GM18520 (cell line): ENCODE data around the gene RTKN2.
"Not testable (repeated sequence)": the region's sequence is repeated elsewhere in the genome, so short reads cannot be mapped to it uniquely, and the experiment has no call there.

Source experiments
- ATAC-seq: cut with Tn5 transposase; IDR thresholded peaks from one replicate; pipeline ENCODE4 v1.9.1; 2021; ENCODE audit not compliant: unreplicated experiment

RTKN2 gene, protein sequence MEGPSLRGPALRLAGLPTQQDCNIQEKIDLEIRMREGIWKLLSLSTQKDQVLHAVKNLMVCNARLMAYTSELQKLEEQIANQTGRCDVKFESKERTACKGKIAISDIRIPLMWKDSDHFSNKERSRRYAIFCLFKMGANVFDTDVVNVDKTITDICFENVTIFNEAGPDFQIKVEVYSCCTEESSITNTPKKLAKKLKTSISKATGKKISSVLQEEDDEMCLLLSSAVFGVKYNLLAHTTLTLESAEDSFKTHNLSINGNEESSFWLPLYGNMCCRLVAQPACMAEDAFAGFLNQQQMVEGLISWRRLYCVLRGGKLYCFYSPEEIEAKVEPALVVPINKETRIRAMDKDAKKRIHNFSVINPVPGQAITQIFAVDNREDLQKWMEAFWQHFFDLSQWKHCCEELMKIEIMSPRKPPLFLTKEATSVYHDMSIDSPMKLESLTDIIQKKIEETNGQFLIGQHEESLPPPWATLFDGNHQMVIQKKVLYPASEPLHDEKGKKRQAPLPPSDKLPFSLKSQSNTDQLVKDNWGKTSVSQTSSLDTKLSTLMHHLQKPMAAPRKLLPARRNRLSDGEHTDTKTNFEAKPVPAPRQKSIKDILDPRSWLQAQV

DNA sequence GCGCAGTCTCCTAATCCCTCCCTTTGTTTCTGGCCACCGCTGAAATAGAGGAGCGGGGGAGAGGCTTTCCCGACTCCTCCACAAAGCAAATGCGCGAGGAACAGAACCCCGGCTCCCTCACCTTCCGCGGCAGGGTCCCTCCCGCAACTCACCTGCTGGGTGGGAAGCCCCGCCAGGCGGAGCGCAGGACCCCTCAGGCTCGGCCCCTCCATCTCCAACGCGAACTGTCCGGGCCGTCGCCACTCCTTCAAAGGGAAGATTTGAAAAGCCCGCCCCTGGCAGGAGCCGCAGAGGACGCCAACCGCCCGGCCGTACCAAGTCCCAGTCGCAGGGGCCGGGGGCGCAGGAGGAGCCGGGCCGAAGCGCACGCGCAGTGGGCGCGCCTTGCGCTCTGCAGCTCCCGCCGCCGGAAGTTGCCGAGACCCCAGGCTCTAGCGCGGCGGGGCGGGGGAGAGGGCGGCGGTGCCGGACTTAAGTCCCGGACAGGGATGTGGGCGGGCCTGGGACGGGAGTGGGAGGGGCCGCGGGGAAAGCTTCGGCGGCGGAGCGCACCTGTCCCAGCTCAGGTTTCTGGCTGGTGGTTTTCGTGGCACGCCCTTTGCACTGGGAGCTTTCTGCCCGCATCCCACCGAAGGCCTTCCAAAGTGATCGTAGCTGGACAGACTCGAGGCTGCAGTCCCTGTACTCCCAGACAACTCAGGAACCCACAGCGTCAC is at the start of gene RTKN2:
Gene RTKN2, minus strand, starts transcription at position 446 of the 716 bp plus-strand sequence. Its CDS starts 234 bp downstream, at position 212.
- ATAC-seq, result peak; percentile 38

DNA sequence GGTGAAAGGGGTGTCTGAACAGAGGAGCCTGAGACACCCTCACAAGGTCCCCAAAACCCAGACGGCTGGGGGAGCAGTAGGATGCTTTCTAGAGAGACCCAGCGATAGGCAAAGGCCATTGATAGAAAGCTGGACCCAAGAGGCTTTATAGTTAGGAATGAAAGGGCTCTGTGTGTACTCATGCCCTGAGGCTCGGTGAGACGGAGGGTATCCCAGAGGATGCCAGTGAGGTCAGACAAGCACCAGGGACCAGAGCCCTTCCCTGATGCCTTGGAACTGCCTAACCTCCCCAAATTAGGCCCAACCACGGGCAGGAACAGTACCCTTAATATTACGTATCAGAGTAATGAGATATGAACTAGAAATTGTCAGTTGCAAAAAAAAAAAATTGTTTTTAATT is 48.6 kb upstream of the RTKN2 start:
- no peak for ATAC-seq

DNA sequence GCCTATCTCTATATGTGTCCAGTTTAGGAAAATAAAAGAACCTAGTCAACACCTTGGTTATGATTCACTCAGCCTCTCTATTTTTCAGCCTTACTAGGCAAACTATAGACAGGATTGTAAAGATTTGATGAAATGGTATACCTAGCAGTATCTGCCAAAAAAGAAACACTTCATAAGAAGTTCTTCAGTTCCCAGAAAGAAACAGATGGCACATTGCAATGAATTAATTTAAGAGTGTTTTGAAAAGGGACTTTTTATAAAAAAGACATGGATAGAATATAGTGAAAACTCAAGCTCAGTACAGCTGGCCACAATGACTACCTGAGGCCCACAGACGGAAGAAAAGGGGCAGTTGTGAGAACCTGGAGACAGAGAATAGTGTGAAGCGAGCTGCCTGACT is 40.6 kb upstream of the RTKN2 start:
- no peak for ATAC-seq

DNA sequence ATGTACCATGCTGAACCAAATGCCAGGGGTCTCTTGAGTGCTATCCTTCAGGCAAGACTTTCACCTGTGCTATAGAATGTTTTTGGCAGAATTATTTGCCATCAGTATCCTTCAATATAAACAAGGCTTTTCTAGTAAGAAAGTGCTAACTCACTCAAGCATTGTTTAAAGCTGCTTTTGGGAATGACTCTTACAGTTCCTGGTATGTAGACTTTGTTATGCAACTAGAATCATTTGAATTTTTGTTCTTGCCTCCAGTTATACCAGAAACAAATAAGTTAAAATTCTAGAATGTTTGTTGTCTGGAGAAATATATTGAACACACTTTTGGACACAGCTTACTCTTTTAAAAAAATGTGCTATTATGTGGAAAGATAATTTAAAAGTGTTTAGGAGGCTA is 39.5 kb upstream of the RTKN2 start:
- ATAC-seq, result no peak

DNA sequence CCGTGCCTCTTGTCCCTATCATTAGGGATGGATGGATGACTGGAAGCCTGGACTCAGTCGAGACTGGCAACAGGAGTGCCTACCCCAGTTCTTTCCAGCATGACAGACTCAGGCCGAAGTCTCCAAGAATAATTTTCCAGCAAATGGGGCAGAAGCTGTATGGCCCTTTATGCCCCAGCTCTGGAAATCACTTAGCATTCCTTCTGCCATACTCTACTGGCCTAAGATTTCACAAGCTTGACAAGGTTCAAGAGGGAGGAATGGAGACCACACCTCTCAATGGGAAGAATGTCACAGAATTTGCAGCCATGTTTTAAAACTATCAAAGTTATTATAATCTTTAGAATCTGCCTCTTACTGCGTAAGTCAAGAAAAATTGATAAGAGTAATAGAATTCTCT is 39.0 kb upstream of the RTKN2 start:
- no peak for ATAC-seq

DNA sequence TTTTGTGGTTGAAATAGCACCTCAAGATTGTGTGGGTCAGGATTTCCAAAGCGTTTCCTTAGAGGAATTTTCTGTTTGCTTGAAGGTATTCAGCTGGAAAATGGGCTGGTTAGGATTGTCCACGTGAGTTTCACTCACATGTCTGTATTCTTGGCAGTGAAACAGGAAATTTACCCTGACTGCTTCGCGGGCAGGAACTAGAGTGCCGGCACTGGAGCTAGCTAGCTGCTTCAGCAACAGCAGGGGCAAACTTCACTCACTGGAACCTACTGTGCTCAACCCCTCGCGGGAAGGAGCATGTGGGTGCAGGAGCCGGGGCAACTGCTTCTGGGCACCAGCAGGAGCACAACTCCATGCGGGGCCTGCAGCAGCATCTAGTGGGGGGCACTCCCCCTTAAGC is 38.0 kb upstream of the RTKN2 start:
- no peak for ATAC-seq

DNA sequence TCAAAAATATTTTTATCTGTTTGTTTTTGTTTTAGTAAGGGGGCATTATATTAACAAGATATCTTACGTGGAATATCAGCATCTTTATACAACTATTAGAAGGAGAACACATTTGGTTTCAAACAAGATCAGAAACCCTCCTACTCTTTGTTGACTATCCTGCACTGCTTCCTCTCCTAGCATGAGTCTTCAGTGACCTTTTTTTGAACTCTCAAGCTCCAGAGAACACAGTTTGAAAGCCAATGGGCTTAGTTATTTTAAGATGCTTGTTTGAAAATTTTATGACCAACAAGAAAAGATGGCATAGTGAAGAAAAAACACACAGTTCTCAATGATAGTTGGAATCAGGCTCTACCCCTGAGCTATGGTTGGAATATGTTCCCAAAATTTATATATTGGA is 37.2 kb upstream of the RTKN2 start:
- no peak for ATAC-seq

DNA sequence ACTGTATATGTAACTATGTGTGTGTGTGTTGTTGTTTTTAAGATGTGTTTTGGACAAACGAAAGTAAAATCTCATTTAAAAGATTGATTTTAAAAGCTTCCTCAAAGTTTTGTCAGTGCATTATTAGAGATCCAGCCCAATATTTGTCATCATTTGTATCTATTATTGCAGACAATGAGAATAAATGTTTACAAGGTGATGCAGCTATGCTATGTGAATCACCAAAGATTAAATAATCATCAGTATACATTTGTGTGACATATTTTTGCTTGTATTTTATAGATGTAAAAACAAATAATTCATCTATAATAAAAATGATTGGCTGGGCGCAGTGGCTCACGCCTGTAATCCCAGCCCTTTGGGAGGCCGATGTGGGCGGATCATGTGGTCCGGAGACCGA is 35.3 kb upstream of the RTKN2 start:
- ATAC-seq, result no peak

DNA sequence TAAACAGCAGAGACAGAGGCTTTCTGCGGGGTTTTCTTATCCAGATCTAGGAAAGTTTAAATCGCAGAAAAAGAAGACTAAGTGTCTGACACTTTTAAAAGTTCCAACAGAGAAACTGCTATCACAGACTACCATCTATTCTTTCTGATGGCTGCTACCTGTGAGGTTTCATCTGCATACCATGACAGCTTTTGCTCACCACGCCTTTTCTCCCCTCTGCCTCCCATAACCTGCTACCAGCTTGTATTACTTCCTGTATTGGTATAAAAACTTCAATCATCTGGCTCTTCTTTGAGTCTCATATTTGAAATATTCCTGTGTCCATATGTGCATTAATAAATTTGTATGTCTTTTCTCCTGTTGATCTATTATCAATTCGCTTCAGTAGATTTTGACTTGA is 34.1 kb upstream of the RTKN2 start:
- no peak for ATAC-seq

DNA sequence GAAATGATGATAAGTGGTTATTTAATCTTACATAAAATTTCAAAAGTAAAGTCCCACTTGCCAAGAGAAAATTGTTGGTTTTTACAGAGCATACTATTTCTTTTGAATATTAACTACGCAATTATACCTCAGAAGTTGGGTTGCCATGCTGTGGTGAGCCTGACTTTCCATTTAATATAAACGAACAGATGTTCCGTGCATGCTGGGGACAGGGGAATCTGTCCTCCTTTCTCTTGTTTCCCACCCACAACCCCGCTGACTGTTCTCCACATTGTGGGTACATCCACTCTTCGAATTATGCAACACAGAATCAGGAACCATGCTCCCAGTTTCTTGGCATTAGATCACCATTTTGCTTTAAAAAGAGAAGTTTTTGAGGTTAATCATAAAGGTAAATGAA is 29.2 kb upstream of the RTKN2 start:
- ATAC-seq, result no peak

DNA sequence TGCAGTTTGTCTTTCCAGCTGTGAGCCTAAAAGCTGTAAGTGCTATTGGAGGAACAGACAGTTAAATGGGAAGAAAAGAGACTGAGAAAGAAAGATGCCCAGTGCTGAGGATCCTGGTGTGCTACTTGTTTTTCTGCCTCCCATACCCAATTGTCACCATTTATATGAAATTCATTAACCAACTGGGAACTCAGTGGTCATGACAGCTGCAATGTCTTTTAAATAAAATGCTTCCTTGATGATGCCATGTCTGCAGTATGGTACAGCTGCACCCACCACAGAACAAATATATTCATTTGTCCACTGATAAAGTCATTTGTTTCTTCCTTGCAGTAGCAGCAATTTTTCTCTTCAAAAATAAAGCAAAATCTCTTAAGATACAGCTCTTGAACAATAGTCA is 15.6 kb upstream of the RTKN2 start:
- no peak for ATAC-seq

DNA sequence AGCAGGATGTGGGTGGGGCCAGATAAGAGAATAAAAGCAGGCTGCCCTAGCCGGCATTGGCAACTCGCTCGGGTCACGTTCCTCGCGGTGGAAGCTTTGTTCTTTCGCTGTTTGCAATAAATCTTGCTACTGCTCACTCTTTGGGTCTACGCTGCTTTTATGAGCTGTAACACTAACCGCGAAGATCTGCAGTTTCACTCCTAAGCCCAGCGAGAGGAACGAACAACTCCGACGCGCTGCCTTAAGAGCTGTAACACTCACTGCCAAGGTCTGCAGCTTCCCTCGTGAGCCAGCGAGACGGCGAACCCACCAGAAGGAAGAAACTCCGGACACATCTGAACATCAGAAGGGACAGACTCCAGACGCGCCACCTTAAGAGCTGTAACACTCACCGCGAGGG is 12.7 kb upstream of the RTKN2 start:
- not testable (repeated sequence) for ATAC-seq

DNA sequence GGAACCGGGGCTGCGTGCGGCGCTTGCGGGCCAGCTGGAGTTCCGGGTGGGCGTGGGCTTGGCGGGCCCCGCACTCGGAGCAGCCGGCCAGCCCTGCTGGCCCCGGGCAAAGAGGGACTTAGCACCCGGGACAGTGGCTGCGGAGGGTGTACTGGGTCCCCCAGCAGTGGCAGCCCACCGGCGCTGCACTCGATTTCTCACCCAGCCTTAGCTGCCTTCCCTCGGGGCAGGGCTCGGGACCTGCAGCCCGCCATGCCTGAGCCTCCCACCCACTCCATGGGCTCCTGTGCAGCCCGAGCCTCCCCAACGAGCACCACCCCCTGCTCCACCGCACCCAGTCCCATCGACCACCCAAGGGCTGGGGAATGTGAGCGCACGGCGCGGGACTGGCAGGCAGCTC is 11.7 kb upstream of the RTKN2 start:
- not testable (repeated sequence) for ATAC-seq

DNA sequence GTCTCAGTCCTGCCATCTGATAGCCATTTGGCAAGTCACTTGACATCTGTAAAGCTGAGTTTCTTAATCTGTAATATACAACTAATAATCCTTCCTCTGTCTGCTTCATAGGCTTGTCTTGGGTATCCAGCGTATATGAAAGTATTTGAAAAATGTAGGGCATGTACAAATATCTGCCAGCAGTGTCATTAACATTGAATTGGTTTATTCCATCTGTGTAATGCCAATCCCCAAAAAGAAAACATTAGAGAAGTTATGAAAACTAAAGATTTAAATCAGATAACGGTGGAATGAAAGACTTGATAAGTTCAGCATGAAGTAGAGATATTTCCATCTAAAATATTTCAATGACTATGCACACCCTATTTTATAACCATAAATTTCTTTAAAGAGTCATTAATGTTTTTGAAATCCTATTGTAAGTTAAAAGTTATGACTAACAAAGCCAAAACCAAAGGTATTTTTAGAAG is 9.8 kb upstream of the RTKN2 start:
- no peak for ATAC-seq

DNA sequence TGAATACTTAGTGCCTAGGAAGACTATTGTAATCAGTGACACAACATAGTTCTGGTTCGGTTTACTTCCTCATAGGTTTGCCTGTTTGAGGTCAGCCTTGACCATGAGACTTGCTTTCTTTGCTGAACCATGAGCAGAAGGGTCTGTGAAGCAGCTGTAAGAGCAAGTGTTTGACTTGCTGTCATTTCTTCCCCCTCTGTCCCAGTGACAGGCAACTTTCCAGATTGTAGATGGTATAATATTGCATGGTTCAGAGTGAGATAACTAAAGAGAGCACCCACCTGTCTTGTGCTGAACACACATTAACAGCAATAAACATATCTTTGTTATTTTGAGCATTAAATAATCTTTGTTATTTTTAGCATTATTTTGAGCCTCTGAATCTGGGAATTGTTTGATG is 9.3 kb upstream of the RTKN2 start:
- no peak for ATAC-seq

DNA sequence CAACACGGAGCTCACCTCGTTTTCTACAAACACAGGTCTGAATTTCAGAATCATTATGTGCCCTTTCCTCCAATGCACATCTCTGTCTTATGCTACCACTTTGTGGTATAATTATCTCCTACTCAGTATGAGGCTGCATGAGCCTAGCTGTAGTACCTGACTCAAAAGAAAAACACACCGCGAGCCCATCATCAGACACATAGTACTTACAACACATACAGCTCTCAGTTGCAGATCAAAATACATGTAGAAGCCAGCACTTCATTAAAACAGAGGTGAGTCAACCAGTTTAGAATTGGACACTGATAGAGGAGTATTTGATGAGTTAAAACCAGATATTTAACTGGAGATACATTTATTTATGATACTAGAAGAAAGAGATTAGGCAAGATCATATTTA is 1.4 kb upstream of the RTKN2 start:
- no peak for ATAC-seq

DNA sequence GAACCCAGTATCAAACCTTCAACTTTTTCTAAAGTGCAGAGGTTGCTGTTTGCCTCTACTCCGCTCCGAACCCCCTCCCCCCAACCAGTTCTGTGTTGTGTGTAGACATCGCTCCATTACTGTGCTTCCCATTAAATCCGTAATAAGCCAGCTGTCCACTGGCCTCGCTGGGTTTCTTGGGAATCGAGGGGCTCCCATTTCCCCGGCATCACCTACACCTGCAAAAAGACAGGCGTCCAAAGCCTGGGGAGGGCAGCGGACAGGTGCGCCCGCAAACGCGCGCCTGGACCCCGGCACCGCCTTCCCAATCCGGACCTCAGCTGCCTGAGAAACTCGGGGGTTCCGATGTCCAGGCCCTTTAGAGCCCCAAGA is 631 bp downstream of the RTKN2 start:
- no peak for ATAC-seq

DNA sequence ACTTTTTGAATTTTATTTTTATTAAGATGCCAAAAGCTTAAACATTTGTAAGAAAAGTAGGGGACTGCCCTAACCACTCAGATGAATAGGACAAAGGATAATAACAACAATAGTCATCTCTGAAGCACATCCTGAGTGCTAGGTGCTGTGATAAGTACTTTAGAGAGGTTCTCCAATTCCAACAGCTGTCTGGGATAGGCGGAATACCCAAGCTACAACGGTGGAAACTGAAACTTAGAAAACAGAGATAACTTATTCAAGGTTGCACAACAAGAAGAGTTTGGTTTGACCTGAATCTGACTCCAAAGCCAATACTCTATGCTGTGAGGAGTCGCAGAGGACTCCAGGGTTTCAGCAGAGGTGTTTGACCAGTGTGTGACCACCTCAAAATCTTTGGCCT is 2.0 kb downstream of the RTKN2 start:
- no peak for ATAC-seq

DNA sequence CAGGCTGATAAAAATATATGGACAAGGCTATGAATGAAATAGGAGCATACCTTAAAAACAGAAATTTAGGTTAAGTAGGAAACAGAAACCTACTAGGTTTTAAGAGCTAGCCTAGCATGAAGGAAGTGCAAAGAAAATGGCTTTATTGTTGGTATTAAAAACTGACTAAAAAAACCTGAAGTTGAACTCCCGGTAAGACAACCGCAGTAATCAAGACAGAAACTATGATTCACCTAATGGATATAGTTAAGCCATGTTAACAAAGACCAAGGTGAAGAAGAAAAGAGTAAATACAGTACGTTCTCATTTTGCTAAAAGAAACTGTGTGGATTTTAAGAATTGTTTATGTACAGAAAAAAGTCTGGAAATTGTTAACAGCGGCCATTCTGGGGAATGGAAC is 2.5 kb downstream of the RTKN2 start:
- ATAC-seq, result no peak

DNA sequence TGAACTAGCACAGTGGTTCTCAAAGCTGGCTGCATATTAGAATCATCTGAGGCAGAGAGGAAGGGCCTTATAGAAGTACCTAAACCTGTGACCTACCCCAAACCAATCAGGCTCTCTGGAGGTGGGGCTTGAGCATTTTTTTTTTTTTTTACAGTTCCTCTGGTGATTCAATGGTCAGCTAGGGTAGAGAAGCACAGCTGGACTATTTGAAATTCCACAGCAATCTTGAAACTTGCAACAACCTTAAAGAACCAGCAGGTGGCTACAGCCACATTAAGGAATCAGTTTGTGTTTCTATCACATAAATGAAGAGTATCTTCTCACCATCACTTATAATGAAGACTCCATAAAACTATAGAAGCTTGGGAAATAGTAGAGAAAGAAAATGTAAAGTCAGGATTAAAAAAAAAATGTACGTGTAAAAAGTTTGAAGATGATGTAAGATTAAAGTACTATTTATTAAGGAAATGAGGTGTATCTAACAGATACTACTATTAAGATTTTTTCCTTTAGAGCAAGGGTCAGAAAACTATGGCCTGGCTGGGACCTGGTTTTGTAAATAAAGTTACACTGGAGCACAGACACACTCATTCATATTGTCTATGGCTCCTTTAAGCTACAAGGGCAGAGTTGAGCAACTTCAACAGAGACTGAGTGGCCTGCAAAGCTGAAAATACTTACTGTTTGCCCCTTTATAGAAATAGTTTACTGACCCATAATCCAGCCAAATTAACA is 3.8 kb downstream of the RTKN2 start:
- ATAC-seq, result peak; percentile 33

DNA sequence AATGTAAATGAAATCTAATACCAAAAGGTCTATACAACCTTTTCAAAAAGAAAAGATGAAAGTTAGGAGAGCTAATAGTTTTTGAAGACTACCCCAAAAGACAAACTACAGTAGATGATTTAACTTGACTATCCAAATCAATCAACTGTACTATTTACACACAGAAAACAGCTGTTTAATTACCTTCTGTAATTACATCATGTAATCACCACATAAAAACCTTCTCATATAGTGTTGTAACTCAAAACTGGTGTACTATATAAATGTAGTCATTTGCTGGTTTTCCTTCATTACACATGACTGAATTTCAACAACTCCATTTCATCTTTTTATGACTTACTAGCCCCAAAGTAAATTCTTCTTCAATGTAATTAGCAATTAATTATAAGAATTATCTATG is 4.5 kb downstream of the RTKN2 start:
- no peak for ATAC-seq
